GM12892 (cell line): Measurements from ENCODE around the gene RNF181.

ENCODE experiments used
- POLR2A ChIP-seq: IDR thresholded peaks from 2 replicates; pipeline ENCODE4 v1.6.1; 2011; ENCODE audit warnings: low read depth, low read length, control low read depth
- POLR2AphosphoS5 ChIP-seq: IDR thresholded peaks from 2 replicates; pipeline ENCODE4 v1.6.1; 2011; ENCODE audit warnings: low read depth, low read length, control low read depth
- TAF1 ChIP-seq: IDR thresholded peaks from 2 replicates; pipeline ENCODE4 v1.6.1; 2011; ENCODE audit warnings: low read depth, mild to moderate bottlenecking, control low read depth, low read length, borderline replicate concordance

DNA sequence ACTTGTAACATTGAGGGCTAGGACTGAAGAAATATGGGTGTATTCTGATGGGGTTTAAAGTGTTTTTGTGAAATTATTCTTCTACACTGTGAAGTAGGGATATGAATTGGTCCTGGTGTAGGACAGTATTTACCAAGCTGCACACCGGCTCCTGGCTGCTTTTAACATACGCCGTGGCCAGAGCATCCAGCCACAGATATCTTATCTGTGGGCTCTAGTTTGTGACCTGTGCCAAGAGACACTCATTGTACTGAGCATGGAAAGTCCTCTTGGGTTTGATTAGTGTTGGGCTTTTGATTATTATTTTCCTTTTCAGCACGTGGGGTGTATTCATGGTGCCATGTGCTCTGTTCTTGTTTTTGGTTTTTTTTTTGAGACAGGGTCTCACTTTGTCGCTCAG is 28.4 kb downstream of the RNF181 start:
- TF ChIP-seq TAF1 (no peak), POLR2A (no peak), POLR2AphosphoS5 (no peak)
